GM12873 (cell line): ENCODE measurements around the gene METTL13.

ENCODE experiments used
- CTCF ChIP-seq: IDR thresholded peaks from 2 replicates; pipeline ENCODE4 v1.5.1; 2012; ENCODE audit warnings: low read depth, mild to moderate bottlenecking, moderate library complexity, low read length, control low read depth; ENCODE audit not compliant: insufficient read depth; ENCODE audit errors: missing control alignments

METTL13 gene

DNA sequence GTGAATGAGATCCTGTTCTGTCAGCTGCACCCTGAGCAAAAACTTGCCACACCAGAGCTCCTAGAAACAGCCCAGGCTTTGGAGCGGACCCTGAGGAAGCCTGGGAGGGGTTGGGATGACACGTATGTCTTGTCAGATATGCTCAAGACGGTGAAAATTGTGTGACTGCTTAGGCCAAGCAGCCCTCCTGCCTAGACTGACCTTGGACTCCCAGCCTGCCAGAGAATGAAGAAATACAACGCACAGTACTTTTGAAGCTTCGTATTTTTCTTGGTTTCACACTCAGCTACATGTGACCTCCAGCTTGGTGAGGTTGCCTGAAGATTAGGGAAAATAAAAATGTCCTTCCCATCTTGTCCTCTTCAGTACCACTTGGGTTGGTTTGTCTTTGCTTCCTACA lies 15.1 kb downstream of the METTL13 start:
- TF ChIP-seq CTCF: no peak

DNA sequence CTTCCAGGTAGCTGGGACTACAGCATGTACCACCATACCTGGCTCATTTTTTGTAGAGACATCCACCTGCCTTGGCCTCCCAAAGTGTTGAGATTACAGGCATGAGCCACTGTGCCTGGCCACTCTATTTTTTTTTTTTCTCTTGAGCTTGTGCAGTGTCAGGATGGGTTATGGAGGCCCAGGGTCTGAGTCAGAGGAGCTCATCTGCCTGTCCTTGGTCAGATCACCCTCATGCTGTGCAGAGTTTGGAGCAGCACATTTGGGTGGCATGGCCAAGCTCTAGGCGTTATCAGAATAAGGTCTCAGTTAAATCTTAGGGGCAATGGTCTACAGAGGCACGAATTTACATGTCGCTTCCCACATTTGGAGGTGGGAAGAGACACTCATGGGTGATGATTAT lies 16.9 kb downstream of the METTL13 start:
- no peak for TF ChIP-seq CTCF

GRCh38 chr1:171798765-171799164 lies 17.3 kb downstream of the METTL13 start:
- TF ChIP-seq CTCF: no peak

DNA sequence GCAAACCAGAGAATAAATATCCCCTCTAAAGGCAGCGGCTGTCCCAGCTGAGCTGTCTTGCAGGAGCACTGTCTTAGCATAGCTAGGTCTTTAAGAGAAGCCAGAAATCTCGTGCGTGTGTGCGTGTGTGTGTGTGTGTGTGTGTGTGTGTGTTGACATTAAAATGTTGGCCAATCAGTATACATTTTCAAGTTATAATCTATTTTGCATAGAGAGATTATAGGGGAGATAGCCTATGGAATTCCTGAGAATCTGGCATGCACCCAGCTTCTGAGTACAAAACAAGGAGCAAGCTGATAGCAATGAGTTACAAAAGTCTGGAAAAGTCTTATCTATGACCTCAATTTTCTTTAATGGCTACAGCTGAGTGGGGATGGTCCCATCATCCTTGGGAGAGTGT lies 17.7 kb downstream of the METTL13 start:
- TF ChIP-seq CTCF: no peak

DNA sequence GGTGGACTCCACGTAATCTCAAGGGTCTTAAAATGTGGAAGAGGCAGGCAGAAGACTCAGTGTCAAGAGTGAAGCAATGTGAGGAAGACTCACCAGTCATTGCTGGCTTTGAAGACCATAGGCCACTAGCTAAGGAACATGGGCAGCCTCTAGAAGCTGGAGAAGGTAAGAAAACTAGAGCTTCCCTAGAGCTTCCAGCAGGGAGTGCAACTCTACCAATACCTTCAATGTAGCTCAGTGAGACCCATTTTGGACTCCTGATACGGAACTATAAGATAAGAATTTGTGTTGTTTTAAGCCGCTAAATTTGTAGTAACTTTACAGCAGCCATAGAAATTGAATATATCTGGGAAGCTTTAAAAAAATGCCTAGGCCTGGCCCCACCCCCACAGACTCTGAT lies 18.9 kb downstream of the METTL13 start:
- TF ChIP-seq CTCF: no peak

DNA sequence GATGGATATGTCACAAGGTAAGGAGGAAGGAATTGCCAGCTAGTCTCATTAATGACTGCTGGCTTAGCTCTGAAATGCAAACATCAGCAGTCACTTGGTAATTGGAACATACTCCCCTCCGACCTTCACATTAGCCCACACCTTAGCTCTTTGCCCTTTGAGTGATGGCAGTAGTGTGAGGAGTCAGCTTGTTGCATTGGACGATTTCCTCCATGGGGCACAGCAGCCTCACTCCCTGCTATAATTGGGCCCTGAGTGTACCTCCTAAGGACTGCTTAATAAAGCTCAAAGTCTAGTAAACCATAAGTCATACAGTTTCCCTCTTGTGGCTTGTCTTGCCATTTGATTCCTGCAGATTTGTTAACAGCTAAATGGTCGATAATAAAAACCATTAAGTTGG lies 19.4 kb downstream of the METTL13 start:
- no peak for TF ChIP-seq CTCF

DNA sequence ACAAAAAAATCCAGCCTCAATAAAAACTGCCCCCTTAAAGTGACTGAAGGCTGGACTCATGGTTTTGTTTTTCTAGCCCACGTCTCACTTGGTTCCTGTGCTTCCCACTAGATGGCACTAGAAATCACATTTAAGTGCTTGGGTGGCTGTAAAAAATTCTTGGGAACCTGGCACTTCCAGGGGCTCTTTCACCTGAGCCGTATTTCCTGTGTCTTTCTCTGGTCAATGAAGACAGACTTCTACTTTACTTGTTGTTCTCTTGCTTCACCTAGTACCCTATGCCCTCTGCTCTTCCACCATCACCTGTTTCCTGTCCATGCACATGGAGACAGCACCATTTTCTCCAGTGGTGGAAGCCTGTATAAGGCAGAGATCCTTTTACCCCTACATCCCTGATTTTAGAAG lies 20.0 kb downstream of the METTL13 start:
- TF ChIP-seq CTCF: peak; percentile 79

GRCh38 chr1:171802207-171802606 lies 20.7 kb downstream of the METTL13 start:
- TF ChIP-seq CTCF: no peak
